SIG-M5 treated with dmso at 0.1 percent for 504 hours (cell line): ENCODE results near the gene ZMYND8.
"Not testable (repeated sequence)": the region's sequence is repeated elsewhere in the genome, so short reads cannot be mapped to it uniquely, and the experiment has no call there.

Experiments used
- DNase-seq: peaks from one replicate; lab custom pipeline; 2025; ENCODE audit not compliant: unreplicated experiment; lab: John Stamatoyannopoulos, UW

The ZMYND8 gene

GRCh38 chr20:47272893-47273590 is 83.5 kb downstream of the ZMYND8 start:
- DNase-seq = peak; percentile 98

GRCh38 chr20:47271046-47271615 is 85.4 kb downstream of the ZMYND8 start:
- DNase-seq = no peak

- DNase-seq = no peak
Observed at GRCh38 chr20:47269309-47270165, 87.0 kb downstream of the ZMYND8 start.

GRCh38 chr20:47267621-47268020 is 88.9 kb downstream of the ZMYND8 start:
- no peak for DNase-seq

GRCh38 chr20:47266847-47267515 is 89.5 kb downstream of the ZMYND8 start:
- no peak for DNase-seq

- no peak for DNase-seq
Observed at GRCh38 chr20:47265984-47266383, 90.5 kb downstream of the ZMYND8 start.

- no peak for DNase-seq
Observed at GRCh38 chr20:47265214-47265613, 91.3 kb downstream of the ZMYND8 start.

- DNase-seq = not testable (repeated sequence)
Observed at GRCh38 chr20:47264137-47264769, 92.2 kb downstream of the ZMYND8 start.

GRCh38 chr20:47263465-47264084 is 92.9 kb downstream of the ZMYND8 start:
- DNase-seq = no peak

- no peak for DNase-seq
Observed at GRCh38 chr20:47263080-47263464, 93.4 kb downstream of the ZMYND8 start.

GRCh38 chr20:47262365-47263013 is 94.0 kb downstream of the ZMYND8 start:
- DNase-seq = no peak

GRCh38 chr20:47262008-47262364 is 94.5 kb downstream of the ZMYND8 start:
- DNase-seq = no peak

GRCh38 chr20:47261161-47261774 is 95.2 kb downstream of the ZMYND8 start:
- not testable (repeated sequence) for DNase-seq

GRCh38 chr20:47260540-47261126 is 95.9 kb downstream of the ZMYND8 start:
- DNase-seq = not testable (repeated sequence)

- no peak for DNase-seq
Observed at GRCh38 chr20:47258745-47259695, 97.5 kb downstream of the ZMYND8 start.

- no peak for DNase-seq
Observed at GRCh38 chr20:47257771-47258170, 98.7 kb downstream of the ZMYND8 start.

- DNase-seq = no peak
Observed at GRCh38 chr20:47257256-47257655, 99.2 kb downstream of the ZMYND8 start.

GRCh38 chr20:47256668-47257236 is 99.7 kb downstream of the ZMYND8 start:
- no peak for DNase-seq
